Measurements from ENCODE around the gene STIM1. TPM values are rescaled to one million over a fixed set of nuclear protein-coding genes. Genes with fewer than 3 reads are reported as not detected.

Gene STIM1
- total RNA-seq, 1 experiment from 2014 or later, result 93.6 TPM

GRCh38 chr11:4111834-4112233 lies 256.4 kb downstream of the STIM1 start:
- no peak for TF ChIP-seq REST (IDR thresholded peaks at IDR 0.05; ENCODE audit: insufficient read depth in 1 of 2, low read depth in 2 of 2, low read length in 1 of 2)
- no peak for TF ChIP-seq TCF7L2 (IDR thresholded peaks at IDR 0.05; ENCODE audit: low read depth, low read length)
- no peak for TF ChIP-seq POLR2AphosphoS5 (IDR thresholded peaks at IDR 0.05; ENCODE audit: low read depth, low read length)
- TF ChIP-seq CTCF (IDR thresholded peaks at IDR 0.05), result no peak
- no peak for TF ChIP-seq SIN3A (IDR thresholded peaks at IDR 0.05; ENCODE audit: borderline replicate concordance, insufficient read depth, low read depth, low read length)
- Histone ChIP-seq H3K9me3 (ENCODE audit: control insufficient read depth, insufficient read depth, low read depth, low read length) (no peaks in the 10 kb centered on the region), H3K4me1 (ENCODE audit: control insufficient read depth, insufficient read depth, low read length) (no peaks in the 10 kb centered on the region), H3K27ac (ENCODE audit: low read length) (no peak overlapping the region), H3K27me3 (ENCODE audit: control insufficient read depth, insufficient read depth, low read length) (no peaks in the 10 kb centered on the region), H3K4me3 (ENCODE audit: low read depth in 2 of 2, low read length in 2 of 2) (no peak overlapping the region), H3K36me3 (ENCODE audit: control insufficient read depth, insufficient read depth, low read length) (peaks cover 36% of the 10 kb centered on the region)
- ChIA-PET CTCF (no interaction called here), POLR2A (no interaction called here)
- intact Hi-C loops (cut with micrococcal nuclease; ENCODE audit: unreplicated experiment) (no loop called here), in situ Hi-C loops (cut with HindIII; ENCODE audit: low pct_unique_long_range_greater_than_20kb, low sequenced_read_pairs) (no loop called here)
- ATAC-seq (no peak), DNase-seq (ENCODE audit: low read depth, low spot score) (no peak)
- no TSS peak for BruUV-seq (replicated peaks)

- Histone ChIP-seq H3K9me3 (ENCODE audit: control insufficient read depth, insufficient read depth, low read depth, low read length) (no peaks in the 10 kb centered on the region), H3K4me1 (ENCODE audit: control insufficient read depth, insufficient read depth, low read length) (no peaks in the 10 kb centered on the region), H3K27me3 (ENCODE audit: control insufficient read depth, insufficient read depth, low read length) (no peaks in the 10 kb centered on the region), H3K27ac (ENCODE audit: low read length) (no peak overlapping the region), H3K36me3 (ENCODE audit: control insufficient read depth, insufficient read depth, low read length) (peaks cover 34% of the 10 kb centered on the region; the same call in 1 of the 2 replicates), H3K4me3 (ENCODE audit: low read depth in 2 of 2, low read length in 2 of 2) (no peak overlapping the region)
- POLR2A ChIA-PET, result no interaction called here
- DNase-seq (ENCODE audit: low read depth, low spot score), result no peak
- BruUV-seq (replicated peaks), result no TSS peak
- CTCF ChIA-PET, result no interaction called here
- TF ChIP-seq REST (IDR thresholded peaks at IDR 0.05; ENCODE audit: insufficient read depth in 1 of 2, low read depth in 2 of 2, low read length in 1 of 2) (no peak), SIN3A (IDR thresholded peaks at IDR 0.05; ENCODE audit: borderline replicate concordance, insufficient read depth, low read depth, low read length) (no peak), TCF7L2 (IDR thresholded peaks at IDR 0.05; ENCODE audit: low read depth, low read length) (no peak), CTCF (IDR thresholded peaks at IDR 0.05) (no peak), POLR2AphosphoS5 (IDR thresholded peaks at IDR 0.05; ENCODE audit: low read depth, low read length) (no peak)
- intact Hi-C loops (cut with micrococcal nuclease; ENCODE audit: unreplicated experiment), result no loop called here
- ATAC-seq, result no peak
- in situ Hi-C loops (cut with HindIII; ENCODE audit: low pct_unique_long_range_greater_than_20kb, low sequenced_read_pairs), result no loop called here
Observed at GRCh38 chr11:4115128-4115527, 259.7 kb downstream of the STIM1 start.

All from Panc1 (cell line).